SU-DHL-6 (cell line): ENCODE results near the gene MAK.

Experiments used
- EZH2phosphoT487 ChIP-seq: fragments of 200-600 bp; sonication (generic), shearing (Covaris generic); conservative IDR thresholded peaks from 2 replicates; pipeline ENCODE4 v1.6.1; 2018; ENCODE audit warnings: mild to moderate bottlenecking, antibody characterized with exemption, low read length, moderate library complexity, mixed read lengths
- TF ChIP-seq, protein P1 (sequence below): fragments of 200-600 bp; sonication (generic); IDR thresholded peaks from one replicate; pipeline ENCODE4 v1.5.1; 2017; ENCODE audit warnings: antibody characterized with exemption, mild to moderate bottlenecking, low read length, moderate library complexity; ENCODE audit not compliant: insufficient read depth, poor library complexity, severe bottlenecking

DNA sequence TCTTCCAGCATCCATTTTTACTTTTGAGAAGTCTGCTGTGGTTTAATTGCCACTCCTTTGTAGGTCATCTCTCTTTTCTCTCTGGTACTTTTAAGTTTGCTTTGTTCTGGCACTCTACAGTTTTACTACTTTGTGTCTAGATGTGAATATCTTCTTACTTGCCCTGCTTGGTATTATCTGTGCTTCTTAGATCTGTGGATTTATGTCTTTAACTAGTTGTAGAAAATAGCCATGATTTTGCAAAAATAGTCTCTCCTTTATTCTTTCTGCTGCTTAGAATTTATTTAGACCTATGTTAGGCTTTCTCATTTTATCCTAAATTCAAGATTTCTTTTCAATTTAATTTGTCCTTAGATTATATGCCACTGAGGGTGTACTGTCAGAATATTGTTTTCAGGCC, 5.2 kb upstream of the MAK start:
- TF ChIP-seq, protein P1, sequence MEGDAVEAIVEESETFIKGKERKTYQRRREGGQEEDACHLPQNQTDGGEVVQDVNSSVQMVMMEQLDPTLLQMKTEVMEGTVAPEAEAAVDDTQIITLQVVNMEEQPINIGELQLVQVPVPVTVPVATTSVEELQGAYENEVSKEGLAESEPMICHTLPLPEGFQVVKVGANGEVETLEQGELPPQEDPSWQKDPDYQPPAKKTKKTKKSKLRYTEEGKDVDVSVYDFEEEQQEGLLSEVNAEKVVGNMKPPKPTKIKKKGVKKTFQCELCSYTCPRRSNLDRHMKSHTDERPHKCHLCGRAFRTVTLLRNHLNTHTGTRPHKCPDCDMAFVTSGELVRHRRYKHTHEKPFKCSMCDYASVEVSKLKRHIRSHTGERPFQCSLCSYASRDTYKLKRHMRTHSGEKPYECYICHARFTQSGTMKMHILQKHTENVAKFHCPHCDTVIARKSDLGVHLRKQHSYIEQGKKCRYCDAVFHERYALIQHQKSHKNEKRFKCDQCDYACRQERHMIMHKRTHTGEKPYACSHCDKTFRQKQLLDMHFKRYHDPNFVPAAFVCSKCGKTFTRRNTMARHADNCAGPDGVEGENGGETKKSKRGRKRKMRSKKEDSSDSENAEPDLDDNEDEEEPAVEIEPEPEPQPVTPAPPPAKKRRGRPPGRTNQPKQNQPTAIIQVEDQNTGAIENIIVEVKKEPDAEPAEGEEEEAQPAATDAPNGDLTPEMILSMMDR, result no peak
- TF ChIP-seq EZH2phosphoT487, result no peak
